T-helper 1 cell treated with Interleukin-12 subunit alpha and Interleukin-12 subunit beta and Interleukin-4 antibody, amounts not matched to agents 30 ng/mL and 1 ng/mL, for 36 hours (primary cell): ENCODE data around the gene EPHB6. TPM values are rescaled to one million over a fixed set of nuclear protein-coding genes. Genes with fewer than 3 reads are reported as not detected.

Source experiments
- intact Hi-C: fragments of 100-400 bp; cut with micrococcal nuclease; formaldehyde crosslinking; loops from one replicate; pipeline ENCODE4 v1.15.1; 2024
- total RNA-seq: library from RNA; stranded (reverse); gene quantifications from 2 replicates; pipeline ENCODE4 v1.2.3, GENCODE V29; 2022

Gene EPHB6
- total RNA-seq, 1 donor from 2014 or later: 7.8 TPM

DNA sequence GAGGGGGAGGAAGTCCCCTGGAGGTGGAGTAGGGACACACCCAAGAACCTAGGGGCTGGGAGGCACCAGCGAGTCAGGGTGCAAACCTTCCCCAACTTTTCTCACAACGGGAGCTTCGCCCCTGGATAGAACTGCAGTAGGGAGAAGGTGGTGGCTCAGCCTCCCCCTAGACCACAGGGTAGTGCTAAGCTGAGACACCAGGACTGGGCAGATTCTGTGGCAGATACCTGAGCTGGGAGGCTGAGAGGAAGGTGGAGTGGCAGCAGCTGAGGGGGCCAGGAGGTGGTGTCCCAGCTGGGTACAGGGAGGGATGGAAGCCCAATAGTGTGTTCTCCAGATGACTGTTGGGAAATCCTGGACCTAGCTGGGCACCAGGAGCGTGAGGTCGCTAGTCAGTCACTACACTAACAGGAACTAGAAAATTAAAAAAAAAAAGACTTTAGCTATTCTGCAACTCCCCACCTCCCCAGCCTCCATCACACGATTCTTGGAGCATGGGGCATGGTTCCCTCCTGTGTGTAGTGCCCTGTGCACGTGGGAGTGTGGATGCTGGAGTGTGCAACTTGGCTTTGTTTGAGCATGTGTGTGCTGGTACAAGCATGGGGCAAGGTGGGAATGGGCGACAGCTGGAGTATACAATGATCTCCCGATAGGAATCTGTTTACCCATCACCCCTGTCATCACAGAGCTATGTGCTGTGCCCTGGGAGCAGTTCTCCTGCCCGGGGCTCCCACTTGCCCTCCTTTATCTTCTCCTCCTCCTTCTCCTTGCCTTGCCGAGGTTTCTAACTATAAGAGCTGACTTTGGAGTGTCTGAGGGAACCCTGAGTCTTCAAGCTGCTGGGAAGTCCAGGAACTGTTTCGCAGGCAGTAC, 39.5 kb downstream of the EPHB6 start:
- intact Hi-C loops: no loop called here

DNA sequence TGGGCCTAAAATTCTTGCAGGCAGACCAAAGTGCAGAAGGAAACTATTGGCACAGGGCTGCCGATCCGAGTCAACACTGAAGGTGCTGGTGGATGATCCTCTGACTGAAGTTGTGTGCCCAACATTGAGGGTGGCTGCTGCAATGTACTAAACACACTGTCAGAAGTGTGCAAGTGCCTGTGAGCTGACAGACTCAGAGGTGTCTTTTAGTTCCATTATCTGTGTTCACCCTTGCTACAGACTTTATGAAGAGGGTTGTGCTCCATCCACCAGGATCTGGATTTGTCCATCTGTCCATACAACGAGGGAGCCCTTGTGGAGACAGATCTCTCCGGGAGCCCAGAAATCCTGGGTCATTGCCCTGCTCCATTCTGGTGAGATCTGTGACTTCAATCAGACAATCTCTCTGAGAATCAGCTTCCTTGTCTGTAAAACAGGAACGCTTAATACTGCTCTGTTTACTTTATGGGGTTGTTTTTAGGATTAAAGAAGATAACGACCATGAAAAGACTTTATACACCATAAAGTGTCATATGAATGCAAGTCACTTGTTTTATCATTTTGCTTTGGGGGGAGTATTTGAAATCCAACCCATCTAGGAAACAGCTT, 40.2 kb downstream of the EPHB6 start:
- intact Hi-C loops: no loop called here

DNA sequence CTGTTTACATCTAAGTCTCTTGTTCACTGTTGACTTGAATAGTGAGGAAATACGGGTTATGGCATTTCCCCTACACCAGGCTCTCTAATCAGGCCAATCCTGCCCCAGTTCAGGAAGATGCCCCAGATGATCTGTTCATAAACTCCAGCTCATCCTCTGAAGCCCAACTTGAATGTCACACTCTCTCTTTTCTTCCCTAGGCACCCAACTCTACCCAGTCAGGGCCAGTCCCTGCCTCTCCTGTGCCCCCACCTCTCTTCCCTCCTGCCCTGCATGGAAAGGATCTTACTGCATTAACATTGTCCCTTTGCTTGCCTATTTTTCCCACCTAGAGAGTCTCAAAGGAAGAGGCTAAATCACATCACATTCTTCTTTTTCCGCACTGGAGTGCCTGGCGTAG, 41.3 kb downstream of the EPHB6 start:
- intact Hi-C loops: no loop called here

DNA sequence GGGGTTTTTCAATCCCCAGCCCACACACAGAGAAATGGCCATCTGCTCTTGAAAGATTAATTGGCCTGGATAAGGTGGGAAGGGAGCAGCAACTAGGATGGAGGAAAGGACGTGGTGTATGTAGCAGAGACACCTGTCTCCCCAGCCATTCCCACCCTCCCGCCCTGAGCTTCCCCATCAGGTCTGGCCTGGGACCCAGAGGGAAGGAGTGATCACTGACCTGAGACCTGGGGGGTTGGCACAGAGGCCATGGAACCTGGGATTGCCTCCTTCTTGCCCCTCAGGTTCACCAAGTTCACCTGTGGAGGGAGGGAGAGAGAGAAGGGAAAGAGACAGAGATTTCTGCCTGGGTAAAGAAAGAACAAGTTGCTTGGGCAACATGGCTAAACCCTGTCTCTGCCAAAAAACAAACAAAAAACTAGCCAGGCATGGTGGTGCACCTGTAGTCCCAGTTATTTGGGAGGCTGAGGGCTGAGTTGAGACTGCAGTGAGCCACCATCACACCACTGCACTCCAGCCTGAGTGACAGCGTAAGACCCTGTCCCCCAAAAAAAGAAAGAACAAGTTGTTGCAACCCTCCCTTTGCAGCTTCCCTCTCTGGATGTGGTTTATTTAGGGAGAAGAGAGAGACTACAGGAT, 42.0 kb downstream of the EPHB6 start:
- intact Hi-C loops: no loop called here

DNA sequence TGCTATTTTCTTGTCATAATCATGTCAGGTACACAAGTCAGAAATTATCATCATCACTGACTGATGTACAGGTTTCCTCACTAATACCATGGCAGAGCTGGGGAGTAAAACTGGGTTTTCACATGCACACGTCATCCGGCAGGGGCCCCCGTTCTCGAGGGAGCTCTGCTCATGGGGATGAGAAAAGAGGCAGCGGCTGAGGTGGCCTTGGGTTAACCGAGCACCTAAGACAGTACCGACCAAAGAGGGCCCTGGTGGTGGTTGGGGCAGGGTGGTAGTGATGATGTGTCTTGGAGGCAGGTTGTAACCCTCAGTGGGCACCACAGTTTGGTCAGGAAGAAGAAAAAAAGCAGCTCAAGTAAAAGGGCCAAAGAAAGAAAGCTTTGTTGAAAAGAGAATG, 42.8 kb downstream of the EPHB6 start:
- intact Hi-C loops: no loop called here

DNA sequence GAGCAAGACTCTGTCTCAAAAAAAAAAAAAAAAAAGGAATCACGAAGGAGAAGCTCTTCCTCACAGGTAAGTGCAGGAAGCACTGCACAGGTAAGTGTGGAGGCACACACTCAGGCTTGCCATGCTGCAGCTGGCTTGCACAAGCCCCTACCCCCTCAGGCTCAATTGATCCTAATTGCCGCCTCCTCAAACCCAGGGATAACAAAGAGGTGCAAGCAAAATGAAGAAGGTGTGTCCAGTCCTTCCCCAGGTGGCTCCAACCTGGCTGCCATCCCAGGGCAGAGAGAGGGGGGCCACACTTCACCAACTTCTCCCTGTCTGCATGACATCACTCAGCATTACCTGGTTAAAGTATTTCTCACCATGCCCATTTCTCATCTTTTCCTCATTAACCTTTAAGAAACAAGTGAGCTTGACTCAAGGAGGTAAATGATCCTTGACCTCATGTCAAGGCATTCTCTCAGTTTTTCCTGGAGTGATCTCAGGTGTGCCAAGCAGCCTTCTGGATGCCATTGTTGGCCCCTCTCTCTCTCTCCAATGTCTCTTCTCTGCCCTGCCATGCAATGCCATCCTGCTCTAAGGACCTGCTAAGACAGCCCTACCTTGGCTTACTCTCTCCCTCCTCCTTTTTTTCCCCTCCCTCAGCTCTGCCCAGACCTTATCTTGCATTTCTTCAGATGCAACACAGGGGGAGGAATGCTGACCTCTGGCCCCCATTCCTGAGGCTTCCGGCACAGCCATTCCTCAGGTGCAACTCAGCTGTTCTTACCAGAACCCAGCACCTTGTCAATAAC, 43.7 kb downstream of the EPHB6 start:
- intact Hi-C loops: no loop called here

DNA sequence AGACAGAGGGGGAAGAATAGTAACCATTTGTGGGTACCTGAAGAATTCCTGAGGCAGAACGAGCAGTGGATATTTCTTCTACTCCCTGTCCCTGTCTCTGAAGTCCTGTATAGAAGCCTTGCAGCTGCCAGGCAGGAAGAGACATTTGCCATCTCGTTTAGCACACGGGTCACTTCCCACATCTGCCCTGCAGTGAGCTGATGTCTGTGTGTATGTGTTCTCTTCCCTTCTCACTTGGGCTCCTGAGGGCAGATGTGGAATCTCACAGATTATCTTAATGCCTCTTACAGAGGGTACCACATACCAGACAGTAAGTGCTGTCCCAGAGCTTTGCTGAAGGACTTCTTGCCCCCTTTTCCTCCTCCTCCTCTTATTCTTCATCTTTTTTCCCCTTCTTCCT, 44.8 kb downstream of the EPHB6 start:
- intact Hi-C loops: no loop called here

DNA sequence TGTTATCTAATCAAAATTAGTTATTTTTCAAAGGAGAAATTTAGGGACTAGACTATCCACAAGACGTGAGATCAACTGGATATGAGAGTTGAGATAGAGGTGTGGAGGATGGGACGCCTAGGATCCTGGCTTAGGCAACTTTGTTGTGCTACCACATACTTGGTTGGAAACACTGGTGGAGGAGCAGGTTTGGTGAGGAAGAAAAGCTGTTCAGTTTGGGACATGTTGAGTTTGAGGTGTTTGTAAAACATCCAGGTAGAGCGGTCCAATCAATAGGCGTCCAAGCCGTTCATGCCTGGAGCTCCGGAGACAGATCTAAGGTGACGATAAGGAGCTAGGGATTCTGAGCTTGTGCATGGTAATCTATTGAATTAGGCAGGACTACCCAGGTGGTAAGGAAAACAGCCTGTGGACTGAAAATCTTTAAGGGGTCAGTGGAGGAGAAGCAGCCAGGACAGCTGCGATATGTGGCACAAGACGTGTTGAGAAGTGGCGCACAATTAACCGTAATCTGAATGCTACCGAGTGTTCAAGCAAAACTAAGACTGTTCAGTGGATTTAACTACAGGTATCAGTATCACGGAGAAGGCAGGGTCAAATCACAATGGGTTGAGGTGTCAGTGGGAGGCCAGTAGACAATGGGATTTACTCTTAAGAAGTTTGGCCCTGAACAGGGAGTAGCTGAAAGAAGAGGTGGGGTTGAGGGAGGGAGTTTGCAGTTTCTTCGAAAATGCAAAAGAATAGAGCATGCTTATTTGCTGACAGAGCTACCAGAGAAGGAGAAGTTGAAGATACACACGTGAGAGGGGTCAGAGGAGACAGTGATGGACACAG, 46.8 kb downstream of the EPHB6 start:
- intact Hi-C loops: no loop called here

DNA sequence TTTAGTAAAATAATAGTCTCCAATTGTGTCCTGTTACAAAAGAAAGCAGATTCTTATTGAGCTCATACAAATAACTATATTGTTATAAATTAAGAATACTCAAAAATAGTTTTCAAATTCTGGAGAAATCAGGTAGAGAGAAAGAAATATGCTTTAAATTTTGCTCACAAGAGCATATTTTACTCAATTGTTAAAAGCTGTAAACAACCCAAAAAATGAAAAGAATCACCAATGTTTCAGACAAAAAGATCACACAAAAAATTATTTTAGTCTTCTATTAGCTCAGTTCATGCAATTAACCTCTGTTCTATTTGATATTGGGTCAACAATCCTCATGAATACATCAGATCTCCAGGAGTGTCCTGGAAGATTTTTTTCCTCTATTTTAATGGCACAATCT, 49.3 kb downstream of the EPHB6 start:
- intact Hi-C loops: no loop called here

DNA sequence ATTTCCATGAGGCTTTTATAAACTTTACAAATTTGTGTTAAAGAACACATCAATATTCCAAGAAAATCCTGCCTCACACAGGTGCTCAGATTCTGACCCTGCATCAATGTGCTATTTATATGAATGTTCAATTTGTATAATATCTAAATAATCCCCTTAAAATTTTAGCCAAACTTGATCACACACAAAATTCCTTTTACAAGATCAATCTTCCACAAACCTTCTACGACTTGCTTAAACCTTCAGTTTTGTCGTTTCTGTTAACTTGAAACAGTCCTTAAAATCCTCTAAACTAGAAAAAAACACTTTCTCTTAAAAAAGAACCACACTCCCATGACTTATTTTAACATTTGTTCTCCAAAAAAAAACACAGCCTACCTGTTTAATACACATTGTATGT, 50.9 kb downstream of the EPHB6 start:
- intact Hi-C loops: no loop called here

DNA sequence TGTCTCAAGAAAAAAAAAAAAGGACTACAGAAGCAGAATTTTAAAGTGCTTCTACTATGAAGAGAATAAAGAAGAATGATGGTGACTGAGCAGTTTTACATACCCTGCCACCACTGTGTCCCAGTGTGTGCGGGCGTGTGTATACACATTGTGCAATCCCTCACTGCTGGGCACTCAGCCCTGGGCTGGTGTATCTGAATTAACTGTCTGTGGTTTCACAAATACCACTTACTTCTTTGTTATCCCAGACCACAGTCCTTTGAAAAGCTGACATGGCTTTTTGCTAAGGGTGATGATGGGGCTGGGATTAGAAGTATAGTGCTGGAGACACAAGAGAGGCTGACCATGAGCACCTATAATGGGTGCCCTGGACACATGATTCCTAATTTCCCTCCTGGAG, 51.8 kb downstream of the EPHB6 start:
- intact Hi-C loops: no loop called here

DNA sequence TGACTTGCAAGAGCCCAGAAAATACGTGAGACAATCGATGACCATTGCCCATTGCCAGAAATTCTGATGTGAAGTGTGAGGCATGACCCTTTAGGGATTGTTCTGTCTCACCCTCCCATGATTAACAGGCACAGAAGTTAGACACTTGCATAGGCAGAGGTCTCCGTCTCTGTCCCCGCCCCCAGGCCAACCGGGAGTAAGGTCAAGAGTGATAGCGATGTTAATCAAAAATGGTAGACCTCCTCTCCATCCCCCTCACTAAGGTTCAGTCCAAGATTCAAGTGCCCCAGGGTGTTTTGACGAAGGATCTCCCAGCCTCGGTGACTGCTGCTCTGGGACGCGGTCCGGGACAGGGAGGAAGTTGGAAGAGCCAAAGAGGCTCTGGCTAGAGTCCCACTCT, 53.4 kb downstream of the EPHB6 start:
- intact Hi-C loops: no loop called here

DNA sequence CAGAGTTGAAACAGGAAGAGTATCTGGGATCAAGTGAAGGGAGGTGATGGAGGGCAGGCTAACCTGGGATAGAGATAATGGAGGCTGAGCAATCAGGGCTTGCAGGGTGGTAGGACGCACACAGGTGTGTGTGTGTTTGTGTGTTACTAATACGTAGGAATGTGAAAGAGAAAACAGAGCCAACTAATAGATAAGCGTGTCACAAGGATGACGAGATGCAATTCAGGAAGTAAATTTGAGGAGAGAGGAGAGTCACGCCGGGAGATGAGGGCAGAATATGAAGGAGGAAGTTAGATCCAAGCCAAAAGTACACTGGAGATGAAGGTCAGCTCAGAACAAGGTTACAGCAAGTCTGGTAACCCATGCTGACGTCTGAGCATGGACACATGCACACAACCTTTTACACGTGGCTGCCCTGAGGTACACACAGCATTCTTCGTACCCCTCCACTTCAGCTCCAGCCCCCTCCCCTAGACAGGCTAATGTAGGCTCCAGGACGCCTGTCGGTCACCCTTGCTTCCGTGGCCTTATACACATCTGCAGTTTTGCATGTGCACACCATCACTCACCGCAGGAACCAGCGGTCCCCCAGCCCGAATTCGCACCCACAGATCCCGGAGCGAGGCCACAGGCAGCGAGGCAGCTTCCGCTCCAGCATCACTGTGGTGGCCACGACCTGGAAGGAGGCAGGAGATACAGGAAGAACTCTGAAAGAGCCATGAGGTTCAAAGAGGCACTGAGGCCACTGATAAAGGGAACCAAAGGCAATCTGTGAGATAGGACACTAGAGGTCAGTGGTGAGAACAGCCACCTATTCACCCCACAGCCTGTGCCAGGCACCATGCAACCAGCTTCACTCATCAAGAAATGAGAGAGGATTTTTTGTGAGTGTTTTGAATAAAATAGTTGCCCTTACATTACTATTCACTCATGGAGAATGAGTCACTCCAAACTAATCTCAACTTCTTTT, 54.3 kb downstream of the EPHB6 start:
- intact Hi-C loops: no loop called here

DNA sequence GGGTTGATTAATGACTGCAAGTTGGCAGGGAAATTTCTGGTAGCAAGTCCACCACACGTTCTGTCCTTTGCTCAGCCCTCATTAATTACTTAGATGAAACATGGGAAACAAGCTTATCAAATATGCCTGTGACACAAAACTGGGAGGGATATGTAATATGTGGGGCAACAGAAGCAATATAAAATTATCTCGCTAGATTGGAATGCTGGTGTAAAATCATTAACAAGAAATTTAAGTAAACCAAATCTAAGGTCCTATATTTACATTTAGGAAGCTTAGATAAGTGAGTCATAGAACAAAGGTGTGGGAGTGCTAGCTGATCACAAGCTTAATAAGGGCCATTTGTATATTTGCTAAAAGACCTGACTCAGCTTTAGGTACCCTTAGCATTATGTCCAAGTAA, 55.2 kb downstream of the EPHB6 start:
- intact Hi-C loops: no loop called here

DNA sequence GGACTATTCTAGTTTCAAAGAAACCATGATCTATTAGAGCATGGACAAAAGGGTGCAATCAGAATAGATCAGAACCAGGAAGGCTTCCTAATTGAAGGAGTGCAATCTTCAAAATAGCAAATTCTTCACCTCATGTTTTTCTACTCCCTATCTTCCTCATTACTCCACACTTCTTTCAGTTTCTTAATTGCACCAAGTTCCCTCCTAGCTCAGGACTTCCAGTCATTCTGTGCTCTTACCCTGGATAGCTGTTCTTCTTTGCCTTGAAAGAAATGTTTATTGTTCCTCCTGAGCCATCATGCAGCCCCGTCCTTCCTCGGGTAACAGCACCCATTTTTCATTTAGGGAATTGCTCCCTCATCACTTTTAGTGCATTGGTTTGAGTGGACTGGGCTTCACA, 55.6 kb downstream of the EPHB6 start:
- intact Hi-C loops: no loop called here

DNA sequence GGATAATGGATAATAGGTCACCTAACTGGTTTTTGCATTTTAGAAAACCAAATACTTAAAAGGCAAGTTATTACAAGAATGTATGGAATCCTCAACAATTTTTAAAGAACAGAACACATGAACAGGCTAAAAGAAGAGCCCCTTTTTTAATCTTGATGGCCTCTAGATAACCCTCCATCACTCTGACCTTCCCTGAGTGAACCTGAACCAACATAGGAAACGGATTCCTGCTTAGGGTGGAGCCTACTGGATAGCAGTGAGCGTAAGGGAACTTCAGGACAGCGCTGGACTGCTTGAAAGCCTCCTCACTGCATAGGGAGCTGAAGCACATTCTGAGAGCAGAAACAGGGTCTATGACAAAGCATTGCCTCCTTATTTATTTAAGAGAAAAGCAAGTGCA, 58.2 kb downstream of the EPHB6 start:
- intact Hi-C loops: no loop called here

DNA sequence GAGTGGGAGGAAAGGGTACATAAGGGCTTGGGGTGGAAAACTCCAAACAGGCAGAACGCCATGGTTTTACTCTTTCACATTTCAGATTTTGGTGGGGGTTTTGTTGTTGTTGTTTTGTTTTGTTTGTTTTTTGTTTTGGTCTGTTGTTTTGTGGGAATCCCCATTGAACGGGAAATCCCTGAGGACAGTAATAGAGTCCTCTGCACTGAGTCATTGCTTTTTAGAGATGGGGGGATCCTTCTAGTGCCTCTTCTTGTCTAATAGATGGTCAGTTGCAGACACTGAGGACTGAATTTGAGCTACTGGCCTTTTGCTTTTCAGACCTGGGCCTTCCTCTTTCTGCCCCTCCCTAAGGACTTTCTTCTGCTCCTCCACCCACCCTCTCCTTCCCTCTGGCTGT, 58.7 kb downstream of the EPHB6 start:
- intact Hi-C loops: no loop called here

DNA sequence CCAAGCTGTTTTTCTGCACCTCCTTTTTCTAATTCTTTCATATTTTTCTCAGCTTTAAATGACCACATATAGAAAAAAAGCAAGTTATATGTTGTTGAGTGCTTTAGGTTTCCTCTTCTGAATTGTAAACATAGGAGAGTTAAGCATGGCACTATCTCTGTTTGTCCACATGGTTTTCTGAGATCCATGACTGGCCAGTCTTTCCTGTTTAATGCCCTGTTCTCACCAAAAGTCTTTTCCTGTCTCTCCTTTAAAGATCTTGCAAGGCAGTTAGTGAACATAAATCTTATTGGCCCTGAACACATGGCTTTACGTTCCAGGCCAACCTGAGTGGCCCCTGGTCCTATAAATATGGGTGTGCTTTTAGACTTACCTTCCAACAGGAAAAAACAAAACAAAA, 59.2 kb downstream of the EPHB6 start:
- intact Hi-C loops: no loop called here

DNA sequence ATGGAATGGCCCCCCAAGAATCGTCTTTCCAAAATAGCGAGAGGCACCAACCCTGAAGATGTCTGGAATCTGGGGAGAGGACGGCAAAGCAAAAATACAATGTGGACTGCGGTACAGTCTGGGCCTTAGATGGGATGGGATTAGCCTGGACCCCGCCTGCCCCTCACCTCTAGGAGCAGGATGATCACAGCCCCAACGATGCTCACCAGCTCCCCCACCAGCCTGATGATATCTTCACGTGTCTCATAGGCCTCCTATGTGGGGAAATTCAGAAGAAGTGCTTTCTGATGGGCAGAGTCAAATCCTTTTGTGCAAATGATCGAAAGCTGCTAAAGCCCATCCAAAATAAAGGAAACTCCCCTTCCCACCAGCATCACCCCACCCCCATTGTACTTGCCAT, 60.4 kb downstream of the EPHB6 start:
- intact Hi-C loops: no loop called here

DNA sequence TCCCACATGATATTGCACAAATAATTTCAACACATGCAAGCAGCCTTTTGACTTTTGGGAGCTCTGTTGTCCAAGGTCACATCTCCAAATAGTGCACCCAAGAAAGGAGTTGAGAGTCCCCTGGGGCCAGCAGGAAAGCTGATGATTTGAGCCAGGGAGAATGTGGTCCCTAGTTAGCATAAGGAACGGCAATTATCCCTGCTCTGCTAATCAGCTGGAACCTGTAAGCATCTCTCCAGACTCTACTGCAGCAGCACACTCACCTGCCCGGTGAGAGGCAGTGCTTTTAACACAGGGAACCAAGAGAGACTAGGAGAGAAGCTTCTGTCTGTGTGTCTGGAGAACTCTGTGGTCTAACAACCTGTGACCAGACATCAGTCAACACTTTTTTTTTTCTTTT, 61.6 kb downstream of the EPHB6 start:
- intact Hi-C loops: no loop called here
